GM23248 (cell line): Measurements from ENCODE around the gene ASB13. TPM values are rescaled to one million over a fixed set of nuclear protein-coding genes. Genes with fewer than 3 reads are reported as not detected.

Experiments used
- DNase-seq: peaks from one replicate; pipeline ENCODE4 v3.0.0-alpha.2; 2015
- H2AFZ ChIP-seq: fragments of 200-600 bp; sonication (generic); 2 replicates; pipeline ENCODE4 v1.6.1; 2016; ENCODE audit warnings: antibody characterized with exemption
- H3F3A ChIP-seq: fragments of 200-600 bp; sonication (generic); 2 replicates; pipeline ENCODE4 v1.6.1; 2016; ENCODE audit warnings: mild to moderate bottlenecking, antibody characterized with exemption, mixed run types; ENCODE audit not compliant: insufficient read depth
- H3K27ac ChIP-seq: fragments of 200-600 bp; sonication (generic); 2 replicates; pipeline ENCODE4 v1.5.1; 2016; ENCODE audit warnings: mild to moderate bottlenecking
- H3K27me3 ChIP-seq: fragments of 200-600 bp; sonication (generic); replicated peaks from 2 replicates; pipeline ENCODE4 v1.6.1; 2016; ENCODE audit warnings: mild to moderate bottlenecking; ENCODE audit not compliant: insufficient read depth
- H3K36me3 ChIP-seq: fragments of 200-600 bp; sonication (generic); 2 replicates; pipeline ENCODE4 v1.6.1; 2016; ENCODE audit warnings: low read depth, mild to moderate bottlenecking
- H3K4me1 ChIP-seq: fragments of 200-600 bp; sonication (generic); 2 replicates; pipeline ENCODE4 v1.6.1; 2016; ENCODE audit warnings: mild to moderate bottlenecking; ENCODE audit not compliant: insufficient read depth
- H3K4me2 ChIP-seq: fragments of 200-600 bp; sonication (generic); one replicate; pipeline ENCODE4 v1.6.1; 2016; ENCODE audit warnings: mild to moderate bottlenecking; ENCODE audit not compliant: unreplicated experiment
- H3K4me3 ChIP-seq: fragments of 200-600 bp; sonication (generic); 2 replicates; pipeline ENCODE4 v1.5.1; 2016; ENCODE audit warnings: mild to moderate bottlenecking
- H3K79me2 ChIP-seq: fragments of 200-600 bp; sonication (generic); 2 replicates; pipeline ENCODE4 v1.6.1; 2016; ENCODE audit warnings: mild to moderate bottlenecking; ENCODE audit not compliant: insufficient read depth
- H3K9ac ChIP-seq: fragments of 200-600 bp; sonication (generic); 2 replicates; pipeline ENCODE4 v1.6.1; 2016; ENCODE audit warnings: mild to moderate bottlenecking
- H3K9me2 ChIP-seq: fragments of 200-600 bp; sonication (generic); 2 replicates; pipeline ENCODE4 v1.6.1; 2016; ENCODE audit warnings: mixed run types, mild to moderate bottlenecking, moderate library complexity; ENCODE audit not compliant: insufficient read depth
- H3K9me3 ChIP-seq: fragments of 200-600 bp; sonication (generic); one replicate; pipeline ENCODE4 v1.6.1; 2017; ENCODE audit warnings: low read depth
- H4K20me1 ChIP-seq: fragments of 200-600 bp; sonication (generic); 2 replicates; pipeline ENCODE4 v1.6.0; 2016; ENCODE audit not compliant: insufficient read depth
- EZH2 ChIP-seq: fragments of 200-600 bp; sonication (generic); IDR thresholded peaks from 2 replicates; pipeline ENCODE4 v1.6.1; 2018; ENCODE audit warnings: antibody characterized with exemption, mild to moderate bottlenecking; ENCODE audit not compliant: insufficient read depth, poor library complexity, severe bottlenecking
- EZH2phosphoT487 ChIP-seq: fragments of 200-600 bp; sonication (generic); IDR thresholded peaks from 2 replicates; pipeline ENCODE4 v1.6.1; 2018; ENCODE audit warnings: antibody characterized with exemption, moderate library complexity, mild to moderate bottlenecking, low read depth; ENCODE audit not compliant: insufficient read depth
- WGBS, 2 experiments: methylation state at CpG; one replicate each; pipeline ENCODE4 v1.1.6; 2015 to 2017; ENCODE audit warnings: low lambda C conversion rate in 2 of 2, low coverage in 1 of 2; ENCODE audit errors: missing lambda C conversion rate in 2 of 2; 5-methylcytosine and 5-hydroxymethylcytosine counted together
- in situ Hi-C: fragments of 300-500 bp; cut with MboI; formaldehyde crosslinking; loops from 2 replicates; pipeline ENCODE4 v1.15.0; 2020
- polyA plus RNA-seq: library from polyadenylated mRNA; unstranded; fragments of >200 nt; fragmentation: Nextera tagmentation; extraction: Ambion mirVana; gene quantifications from 2 replicates; pipeline ENCODE4 v1.2.1, GENCODE V29; 2016
- total RNA-seq: library from RNA; depleted of rRNA; stranded (reverse); fragments of >200 nt; shearing (Covaris generic); gene quantifications from 2 replicates; pipeline ENCODE4 v1.2.3, GENCODE V29; 2014

ASB13 gene
- total and polyA plus RNA-seq, 2 experiments from 2014 or later, result 7.5 to 8.9 TPM

- H3K9me3 ChIP-seq, result no peaks in the 10 kb centered on the region
- WGBS, 2 experiments, result 90 to 92% methylated on average over 38 to 46 of the region's 50 CpGs
Observed at GRCh38 chr10:5648494-5649457, 17.6 kb downstream of the ASB13 start.

GRCh38 chr10:5647507-5648240 is 18.7 kb downstream of the ASB13 start:
- Histone ChIP-seq H3K4me2 (no peak overlapping the region), H2AFZ (no peak overlapping the region), H3K9ac (no peak overlapping the region), H3K9me2 (no peaks in the 10 kb centered on the region), H3F3A (0 out of 2 replicates have a peak, but pooled peaks cover 9% of the 10 kb centered on the region), H3K4me1 (peaks cover 12% of the 10 kb centered on the region), H3K27me3 (no peaks in the 10 kb centered on the region), H3K4me3 (no peak overlapping the region), H3K9me3 (no peaks in the 10 kb centered on the region), H3K27ac (no peak overlapping the region), H3K36me3 (no peaks in the 10 kb centered on the region; the same call in 1 of the 2 replicates), H3K79me2 (no peaks in the 10 kb centered on the region), H4K20me1 (no peaks in the 10 kb centered on the region)
- WGBS, 2 experiments, result 89 to 96% methylated on average over 8 to 11 of the region's 11 CpGs
- in situ Hi-C loops, result no loop called here
- DNase-seq, result no peak
- TF ChIP-seq EZH2phosphoT487 (no peak), EZH2 (no peak)

More at GRCh38 chr10:5648494-5649457, 17.6 kb downstream of the ASB13 start:
- no peaks in the 10 kb centered on the region; the same call in 1 of the 2 replicates for H3K36me3 ChIP-seq
- H3K27ac ChIP-seq, result no peak overlapping the region
- H3K9me2 ChIP-seq, result no peaks in the 10 kb centered on the region
- no peak overlapping the region for H2AFZ ChIP-seq
- H3K79me2 ChIP-seq, result no peaks in the 10 kb centered on the region
- H3K27me3 ChIP-seq, result no peaks in the 10 kb centered on the region
- no peaks in the 10 kb centered on the region for H4K20me1 ChIP-seq
- H3K9ac ChIP-seq, result no peak overlapping the region
- peak; percentile 13 for DNase-seq
- in situ Hi-C loops, result no loop called here
- H3K4me3 ChIP-seq, result no peak overlapping the region
- H3F3A ChIP-seq, result 0 out of 2 replicates have a peak, but pooled peaks cover 2% of the 10 kb centered on the region
- TF ChIP-seq EZH2phosphoT487 (no peak), EZH2 (no peak)
- peaks cover 1% of the 10 kb centered on the region; the same call in 1 of the 2 replicates for H3K4me1 ChIP-seq
- H3K4me2 ChIP-seq, result no peak overlapping the region

GRCh38 chr10:5645944-5646617 is 20.3 kb downstream of the ASB13 start:
- no peak for DNase-seq
- Histone ChIP-seq H3K4me2 (no peak overlapping the region), H4K20me1 (no peaks in the 10 kb centered on the region), H3K4me3 (no peak overlapping the region), H3K9me2 (no peaks in the 10 kb centered on the region), H3K9ac (no peak overlapping the region), H3K36me3 (peaks cover 10% of the 10 kb centered on the region; the same call in 1 of the 2 replicates), H3K27me3 (no peaks in the 10 kb centered on the region), H3F3A (0 out of 2 replicates have a peak, but pooled peaks cover 9% of the 10 kb centered on the region), H3K9me3 (no peaks in the 10 kb centered on the region), H2AFZ (no peak overlapping the region), H3K27ac (no peak overlapping the region), H3K4me1 (peaks cover 12% of the 10 kb centered on the region), H3K79me2 (no peaks in the 10 kb centered on the region)
- in situ Hi-C loops, result no loop called here
- WGBS, 2 experiments, result 88% methylated on average over 21 of the region's 21 CpGs
- no peak for TF ChIP-seq EZH2
- TF ChIP-seq EZH2phosphoT487, result no peak

GRCh38 chr10:5645375-5645774 is 21.0 kb downstream of the ASB13 start:
- H3K79me2 ChIP-seq, result no peaks in the 10 kb centered on the region

More at GRCh38 chr10:5645375-5645774, 21.0 kb downstream of the ASB13 start:
- DNase-seq, result no peak
- in situ Hi-C loops, result no loop called here
- no peaks in the 10 kb centered on the region for H3K9me2 ChIP-seq
- peaks cover 12% of the 10 kb centered on the region for H3K4me1 ChIP-seq
- no peak overlapping the region for H3K27ac ChIP-seq
- 57 to 58% methylated on average over 11 of the region's 11 CpGs for WGBS, 2 experiments
- H3K4me3 ChIP-seq, result no peak overlapping the region
- H3K36me3 ChIP-seq, result peaks cover 10% of the 10 kb centered on the region; the same call in 1 of the 2 replicates
- H2AFZ ChIP-seq, result no peak overlapping the region
- no peak overlapping the region for H3K4me2 ChIP-seq
- no peaks in the 10 kb centered on the region for H3K27me3 ChIP-seq
- TF ChIP-seq EZH2phosphoT487, result no peak
- TF ChIP-seq EZH2, result no peak
- no peaks in the 10 kb centered on the region for H3K9me3 ChIP-seq
- no peaks in the 10 kb centered on the region for H4K20me1 ChIP-seq
- H3K9ac ChIP-seq, result no peak overlapping the region
- 0 out of 2 replicates have a peak, but pooled peaks cover 9% of the 10 kb centered on the region for H3F3A ChIP-seq
